NOMO-1 treated with DMSO at 0.1 percent for 48 hours (cell line): ENCODE measurements around the gene ROBO1.
"Not testable (repeated sequence)": the region's sequence is repeated elsewhere in the genome, so short reads cannot be mapped to it uniquely, and the experiment has no call there.

Experiments used
- DNase-seq: peaks from one replicate; lab custom pipeline; 2025; ENCODE audit not compliant: unreplicated experiment; lab: John Stamatoyannopoulos, UW

The ROBO1 gene

DNA sequence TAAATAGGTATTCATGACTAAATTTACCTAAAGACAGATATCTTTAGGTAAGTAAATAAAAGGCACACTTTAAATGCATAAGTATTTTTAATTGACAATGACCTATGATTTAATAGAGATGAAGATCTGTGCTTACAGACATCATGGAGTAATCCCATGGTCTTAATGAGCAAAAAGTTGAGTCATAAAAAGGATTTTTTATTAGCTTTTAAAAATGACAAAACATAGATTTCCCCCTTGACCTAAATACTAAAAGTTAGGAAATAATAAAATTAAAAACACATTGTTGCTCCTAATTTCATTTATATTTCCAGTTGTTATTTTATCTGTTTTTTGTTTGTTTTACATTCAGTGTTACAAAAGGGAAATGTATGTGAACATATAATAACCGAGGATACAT is 1005.7 kb downstream of the ROBO1 start:
- DNase-seq = no peak

DNA sequence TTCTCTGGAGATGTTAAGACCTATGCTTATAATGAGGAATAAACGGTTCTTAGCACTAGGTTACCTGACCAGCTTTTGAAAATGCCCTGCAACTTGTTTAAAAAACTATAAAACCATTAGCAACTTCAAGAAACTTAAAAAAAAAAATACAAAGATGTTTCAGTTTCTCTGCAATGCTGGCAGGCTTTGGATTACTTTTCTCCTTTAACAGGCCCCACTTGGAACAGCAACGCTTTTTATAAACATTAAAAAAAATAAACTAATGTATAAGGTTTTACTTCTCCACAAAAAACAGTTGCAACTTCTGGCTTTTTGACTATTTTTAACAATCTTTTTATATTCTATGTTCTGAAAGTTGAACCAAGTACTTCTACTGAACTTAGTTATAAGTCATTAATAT is 1006.7 kb downstream of the ROBO1 start:
- DNase-seq = no peak

DNA sequence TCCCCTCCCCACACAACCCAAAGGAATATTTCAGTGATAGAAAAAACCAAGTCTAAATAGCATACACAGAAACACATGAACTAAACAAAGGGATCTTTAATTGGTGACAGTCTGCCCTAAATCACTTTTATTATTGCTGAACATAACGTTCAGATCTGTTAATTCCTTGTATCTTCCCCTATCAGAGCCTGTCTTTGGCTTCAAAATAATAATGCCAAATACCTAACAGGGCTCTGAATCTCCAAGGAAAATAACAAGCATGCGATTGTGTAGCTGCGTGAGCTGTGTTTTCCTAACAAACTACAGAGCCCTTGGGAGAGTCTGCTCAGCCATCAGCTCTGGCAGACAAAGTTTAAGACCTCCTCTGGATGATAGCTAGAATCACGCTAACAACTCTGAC is 1010.1 kb downstream of the ROBO1 start:
- DNase-seq = no peak

DNA sequence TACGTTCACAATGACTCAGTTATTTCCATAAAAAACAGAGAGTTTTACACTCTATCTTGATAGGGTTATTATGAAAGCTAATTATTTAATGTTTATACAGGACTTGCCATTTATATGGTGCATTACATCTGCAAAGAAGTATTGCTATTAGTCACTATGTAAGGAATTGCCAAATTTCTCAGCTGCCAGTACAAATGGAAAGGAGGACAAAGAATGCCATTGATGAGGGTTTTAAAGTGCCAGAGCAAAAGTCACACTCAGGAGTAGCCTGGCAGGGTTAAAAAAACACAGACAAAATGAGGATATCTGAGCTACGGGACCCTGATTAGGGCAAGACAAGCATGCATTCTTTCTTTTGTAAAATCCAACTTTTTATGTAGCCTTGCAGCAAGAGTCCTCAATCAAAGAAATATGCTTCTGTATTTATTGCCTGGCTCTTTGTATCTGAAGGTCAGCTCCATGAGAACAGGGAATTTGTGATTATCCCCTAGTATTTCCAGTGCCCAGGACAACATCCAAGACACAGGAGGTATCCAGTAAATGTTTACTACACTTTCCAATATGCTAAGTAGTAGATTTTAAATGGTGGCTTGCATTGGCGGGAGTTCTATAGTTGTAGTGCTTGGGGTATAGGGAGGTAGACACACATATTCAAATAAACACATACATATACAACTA is 1013.6 kb downstream of the ROBO1 start:
- DNase-seq = no peak

DNA sequence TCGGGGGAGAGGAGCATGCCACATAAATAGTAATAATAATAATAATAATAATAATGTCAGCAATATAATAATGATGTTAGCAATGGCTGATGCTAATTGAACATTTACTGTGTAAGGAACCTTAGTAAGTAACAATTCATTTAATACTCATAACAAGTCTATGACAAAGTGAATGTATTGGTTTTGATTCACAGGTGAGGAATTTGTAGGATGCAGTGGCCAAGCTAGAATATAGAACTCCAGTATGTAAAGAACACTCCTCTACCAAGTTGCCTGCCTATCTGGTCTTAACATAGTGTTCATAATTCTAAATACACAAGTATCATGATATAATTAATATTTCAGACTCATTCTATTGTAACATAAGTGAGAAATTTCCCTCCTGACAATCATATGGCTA is 1016.5 kb downstream of the ROBO1 start:
- no peak for DNase-seq

DNA sequence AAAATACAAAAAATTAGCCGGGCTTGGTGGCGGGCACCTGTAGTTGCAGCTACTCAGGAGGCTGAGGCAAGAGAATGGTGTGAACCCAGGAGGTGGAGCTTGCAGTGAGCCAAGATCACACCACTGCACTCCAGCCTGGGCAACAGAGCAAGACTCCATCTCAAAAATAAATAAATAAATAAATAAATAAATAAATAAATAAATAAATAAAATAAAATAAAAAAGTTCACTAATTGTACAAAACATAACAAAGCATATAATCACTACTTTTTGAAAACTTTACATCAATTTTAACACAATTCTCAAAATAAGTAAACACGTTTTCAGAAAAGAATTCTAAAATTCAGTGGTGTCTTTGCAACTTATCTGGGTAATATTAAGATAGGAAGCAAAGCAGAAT is 1017.5 kb downstream of the ROBO1 start:
- DNase-seq = not testable (repeated sequence)

DNA sequence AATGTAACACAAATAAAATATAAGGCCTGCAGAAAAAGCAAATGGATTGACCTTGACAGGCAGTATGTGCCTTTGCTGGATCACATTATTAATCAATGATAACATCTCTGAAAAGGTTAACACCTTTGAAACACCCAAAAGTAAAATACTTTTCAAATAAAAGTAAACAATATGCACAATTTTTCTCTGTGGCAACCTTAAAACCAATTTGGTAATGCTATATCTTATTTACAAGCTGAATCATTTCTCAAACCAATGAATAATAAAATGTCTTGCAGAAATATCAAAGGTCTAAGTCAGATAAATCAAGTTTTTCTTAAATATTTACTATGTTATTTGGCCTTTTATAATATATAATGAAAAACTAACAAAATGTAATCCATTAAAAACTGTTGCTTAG is 1018.7 kb downstream of the ROBO1 start:
- no peak for DNase-seq

DNA sequence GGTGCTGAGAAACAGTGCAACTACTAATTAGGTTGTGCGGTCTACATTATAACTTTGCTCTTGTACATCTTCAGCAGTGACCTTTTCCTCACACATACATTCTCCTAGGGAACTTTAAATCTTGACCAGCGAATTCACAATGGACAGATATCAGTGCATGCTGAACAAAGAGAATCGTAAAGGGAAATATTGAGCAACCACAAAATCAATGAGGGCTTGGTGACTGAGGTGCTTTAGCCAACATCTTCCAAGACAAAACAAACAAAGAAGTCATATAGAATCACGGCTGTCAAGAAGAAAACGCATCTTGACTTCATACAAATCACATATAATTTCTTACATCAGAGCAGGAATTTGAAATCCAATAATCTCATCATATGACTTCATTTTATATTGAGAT is 1022.0 kb downstream of the ROBO1 start:
- DNase-seq = no peak

DNA sequence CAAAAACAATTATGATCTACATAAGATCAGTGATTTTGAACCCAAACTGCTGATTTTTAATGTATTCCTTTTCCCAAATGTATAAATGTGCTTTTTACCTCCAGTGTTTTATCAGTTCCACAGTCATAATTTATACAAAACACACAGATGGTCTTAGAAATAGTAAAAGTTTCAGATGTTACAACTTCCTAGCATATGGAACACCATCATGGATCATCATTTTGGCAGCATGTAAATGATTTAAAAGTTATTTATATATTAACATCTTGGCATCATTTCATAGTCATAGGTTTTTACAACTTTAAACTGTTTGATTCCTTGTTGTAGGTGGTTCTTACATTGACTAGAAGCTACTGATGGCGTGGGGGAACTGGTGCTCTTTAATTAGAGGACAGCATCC is 1025.3 kb downstream of the ROBO1 start:
- no peak for DNase-seq

DNA sequence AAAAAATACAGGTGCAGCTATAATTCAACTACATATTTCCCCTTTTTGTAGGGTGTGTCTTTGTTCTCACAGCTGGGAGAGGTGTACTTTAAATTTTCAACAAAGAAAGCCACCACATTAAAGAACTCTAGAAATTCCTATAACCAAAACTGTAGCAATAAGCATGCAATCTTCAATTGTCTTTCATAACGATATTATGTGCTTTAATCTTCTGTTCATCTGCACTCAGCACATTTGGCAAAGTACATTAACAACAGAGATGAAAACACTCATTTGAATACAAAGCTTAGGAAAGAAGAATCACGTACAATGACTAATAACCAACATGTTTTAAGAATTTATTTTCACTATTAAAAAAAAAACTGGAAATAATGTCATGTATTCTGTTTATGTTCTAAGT is 1025.8 kb downstream of the ROBO1 start:
- no peak for DNase-seq

DNA sequence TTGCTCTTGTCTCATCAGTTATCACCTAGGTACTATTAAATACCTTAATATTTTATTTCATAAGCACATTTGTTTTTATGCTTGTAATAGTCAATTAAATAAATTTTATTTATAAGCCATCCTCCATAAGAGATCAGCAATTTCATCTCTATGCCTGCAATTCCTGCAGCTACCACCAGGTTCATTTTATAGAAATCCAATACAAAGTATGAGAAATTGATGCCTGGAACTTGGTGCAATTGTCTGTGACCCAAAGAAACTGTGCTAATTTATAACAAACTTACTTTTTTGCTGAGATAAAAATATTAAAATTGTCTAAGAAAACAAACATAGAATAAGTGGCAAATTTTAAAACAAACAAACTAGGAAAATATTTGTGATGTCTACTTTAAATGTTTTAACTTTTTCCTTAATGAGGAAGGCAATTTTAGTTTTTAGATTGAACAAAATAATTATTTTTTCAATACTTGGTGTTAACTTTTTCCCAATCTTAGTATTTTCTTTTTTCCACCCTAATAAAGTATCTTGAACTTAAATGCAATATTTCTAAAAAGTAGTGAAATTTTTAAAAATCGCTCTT is 1026.6 kb downstream of the ROBO1 start:
- no peak for DNase-seq

DNA sequence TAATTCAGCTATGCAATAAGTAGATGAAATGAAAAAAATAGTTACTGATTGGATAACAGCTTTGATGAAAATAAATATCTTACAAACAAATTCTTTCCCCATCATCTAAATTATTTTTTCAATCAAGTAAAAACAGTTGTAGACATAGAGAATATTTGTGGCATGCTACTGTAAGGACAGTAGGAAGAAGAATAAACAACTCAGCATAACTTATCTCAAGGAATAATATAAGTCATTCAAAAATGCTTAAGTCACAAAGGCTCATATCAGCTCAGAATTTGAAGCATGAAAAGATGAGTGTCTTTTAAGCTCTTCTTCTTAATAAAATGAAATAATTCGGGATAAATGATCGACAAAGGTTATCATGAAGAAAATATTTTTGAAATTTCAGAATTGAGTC is 1029.0 kb downstream of the ROBO1 start:
- DNase-seq = no peak

DNA sequence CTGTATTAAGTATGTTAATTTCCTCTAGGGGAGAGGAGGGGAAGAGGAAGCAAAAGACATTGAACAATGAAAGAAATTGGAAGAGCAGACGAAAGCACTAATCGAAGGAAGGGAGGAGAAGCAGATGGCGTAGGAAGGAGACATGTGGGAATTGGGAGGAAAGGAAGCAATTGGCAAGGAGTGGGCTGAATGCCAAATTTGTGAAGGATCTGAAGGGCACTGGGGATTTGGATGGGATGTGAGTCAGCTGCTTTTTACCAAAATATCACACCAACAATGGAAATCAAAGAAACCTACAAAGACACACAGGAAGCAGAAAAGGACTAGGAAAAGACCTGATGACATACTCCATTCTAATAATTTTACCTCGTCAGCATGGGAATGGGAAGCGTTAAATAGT is 1029.8 kb downstream of the ROBO1 start:
- DNase-seq = no peak

DNA sequence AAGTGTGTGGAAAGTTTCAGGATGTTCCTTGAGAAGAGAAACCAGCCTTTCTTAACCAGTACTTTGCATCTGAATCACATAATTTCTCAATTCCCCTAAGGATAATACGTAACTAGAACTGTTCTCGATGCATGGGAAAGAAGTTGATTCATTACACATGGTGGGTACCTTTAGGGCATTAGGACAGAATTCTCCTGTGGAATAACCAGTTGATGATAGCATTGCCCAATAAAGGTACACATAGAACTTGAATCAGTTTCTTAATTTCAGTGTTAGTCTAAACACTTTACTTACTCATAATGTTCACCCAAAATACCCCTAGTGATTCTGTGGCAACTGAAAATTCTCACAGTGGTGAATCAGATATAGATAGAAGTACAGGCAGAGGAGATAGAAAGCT is 1030.9 kb downstream of the ROBO1 start:
- no peak for DNase-seq

DNA sequence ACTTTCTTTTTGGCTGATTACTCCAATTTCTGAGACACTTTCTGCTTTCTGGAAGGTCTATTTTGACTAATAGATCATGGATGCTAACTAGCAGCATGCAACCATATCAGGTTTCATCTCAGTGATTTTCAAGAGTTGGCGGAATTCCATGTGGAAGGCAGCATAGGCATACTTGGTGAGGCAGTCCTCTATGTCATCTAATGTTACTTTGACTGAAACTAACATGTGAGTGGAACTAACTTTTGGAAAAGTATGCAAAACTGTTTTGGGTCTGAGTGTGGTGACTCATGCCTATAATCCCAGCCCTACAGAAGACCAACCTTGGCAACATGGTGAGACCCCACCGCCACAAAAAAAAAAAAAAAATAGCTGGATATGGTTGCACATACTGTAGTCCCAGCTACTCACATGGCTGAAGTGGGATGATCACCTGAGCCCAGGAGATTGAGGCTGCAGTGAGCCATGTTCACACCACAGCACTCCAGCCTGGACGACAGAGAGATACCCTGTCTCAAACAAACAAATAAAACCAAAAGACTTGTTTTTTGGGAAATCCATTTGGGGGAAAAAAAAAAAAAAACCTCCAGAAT is 1033.7 kb downstream of the ROBO1 start:
- DNase-seq = no peak

DNA sequence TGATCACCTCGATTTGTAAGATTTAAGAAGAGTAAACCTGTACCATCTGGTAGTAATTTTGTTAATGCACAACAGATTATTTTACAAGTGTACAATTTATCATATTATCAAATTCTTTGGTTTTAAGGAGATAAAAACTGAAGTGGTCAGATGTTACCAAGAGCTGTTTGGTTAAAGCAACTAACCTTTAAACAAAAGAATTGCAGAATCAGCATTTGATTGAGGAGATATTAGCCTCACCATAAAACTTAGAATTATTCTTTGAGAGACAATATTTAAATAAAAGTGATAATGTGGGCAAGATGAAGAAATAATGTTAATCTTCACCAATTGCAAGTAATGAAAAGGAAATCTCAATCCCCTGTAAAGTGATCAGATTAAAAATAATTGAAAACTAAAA is 1034.9 kb downstream of the ROBO1 start:
- no peak for DNase-seq

DNA sequence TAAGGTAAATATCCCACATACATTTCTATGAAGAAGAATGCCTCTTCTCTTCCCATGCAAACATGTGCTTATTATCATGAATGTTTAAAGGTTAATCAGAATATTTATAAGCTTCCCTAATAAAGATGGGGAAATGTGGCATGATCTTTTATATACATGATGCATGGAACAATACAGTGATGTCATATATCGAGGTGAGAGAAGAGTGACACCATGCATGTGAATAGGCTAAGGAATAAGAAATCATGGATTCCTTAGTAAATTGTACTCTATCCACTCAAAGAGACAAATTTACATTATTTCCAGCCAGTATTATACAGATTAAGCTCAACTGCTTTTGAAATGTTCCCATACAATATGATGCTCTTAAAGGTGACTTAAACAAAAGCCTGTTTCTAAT is 1035.3 kb downstream of the ROBO1 start:
- no peak for DNase-seq

DNA sequence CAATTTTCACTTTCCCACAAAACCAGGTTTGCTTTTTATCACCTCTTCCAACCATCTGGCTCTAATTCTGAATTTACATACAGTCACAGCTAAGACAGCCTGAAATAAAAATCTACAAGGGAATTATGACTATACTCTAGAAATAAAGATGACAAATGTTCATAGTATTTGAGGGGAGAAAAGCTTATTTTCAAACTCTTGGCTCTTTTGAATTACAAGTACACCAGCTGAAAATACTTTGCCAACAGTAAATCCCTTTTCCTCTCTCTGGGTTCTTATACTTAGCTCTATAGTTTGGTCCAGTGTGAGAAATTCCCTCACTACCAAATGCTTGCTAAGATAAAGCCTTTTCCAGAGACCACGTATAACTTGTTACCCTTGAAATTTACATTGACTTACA is 1037.9 kb downstream of the ROBO1 start:
- no peak for DNase-seq

DNA sequence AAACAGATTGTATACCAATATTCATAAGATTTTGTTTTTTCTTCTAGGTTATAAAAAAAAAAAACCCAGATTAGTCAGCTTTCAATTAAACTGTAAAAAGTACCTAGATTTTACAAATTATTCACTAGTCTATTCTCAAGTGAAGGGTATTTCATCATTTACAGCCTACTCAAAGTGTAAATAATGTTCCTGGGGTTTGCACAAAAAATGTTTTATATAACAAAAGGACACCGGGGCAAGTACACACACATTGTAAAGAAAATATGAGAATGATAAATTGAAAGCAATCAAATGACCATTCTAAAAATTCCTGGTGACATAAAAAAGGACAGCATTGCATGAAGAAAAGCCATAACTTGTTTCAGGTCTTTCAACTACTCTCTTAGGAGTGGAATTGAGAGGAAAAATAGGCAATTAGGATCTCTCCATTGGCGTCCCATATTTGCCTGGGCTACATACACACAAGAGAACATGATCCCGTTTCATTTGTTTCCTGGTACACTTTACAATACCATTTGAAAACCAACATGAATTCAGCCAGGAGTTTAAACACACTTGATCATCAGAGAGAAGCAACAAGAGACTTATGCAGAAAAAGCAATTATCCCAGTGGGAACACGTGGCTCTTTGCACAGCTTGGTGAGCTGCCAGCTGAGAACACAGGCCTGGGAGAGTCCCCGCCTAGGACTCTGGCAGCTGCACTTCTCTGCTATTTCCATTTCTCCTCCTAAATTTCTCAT is 1039.2 kb downstream of the ROBO1 start:
- DNase-seq = no peak

DNA sequence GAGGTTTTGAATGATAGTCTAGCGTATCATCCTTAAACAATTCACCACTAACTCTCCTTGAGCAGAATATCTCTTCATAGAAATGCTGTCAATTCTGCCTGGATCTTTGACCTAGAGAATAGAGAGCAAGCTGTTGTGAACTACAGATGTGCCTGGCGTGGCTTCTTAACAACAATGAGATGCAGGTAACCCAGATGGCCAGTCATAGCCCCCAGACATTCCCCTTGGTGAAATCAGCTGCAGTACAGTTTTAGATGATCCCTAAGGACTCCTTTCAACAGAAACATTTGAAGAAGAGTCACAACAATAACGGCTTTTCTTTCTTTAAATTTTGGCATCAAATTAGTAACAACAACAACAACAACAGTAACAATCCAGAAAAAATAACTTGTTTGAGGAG is 1041.3 kb downstream of the ROBO1 start:
- no peak for DNase-seq

DNA sequence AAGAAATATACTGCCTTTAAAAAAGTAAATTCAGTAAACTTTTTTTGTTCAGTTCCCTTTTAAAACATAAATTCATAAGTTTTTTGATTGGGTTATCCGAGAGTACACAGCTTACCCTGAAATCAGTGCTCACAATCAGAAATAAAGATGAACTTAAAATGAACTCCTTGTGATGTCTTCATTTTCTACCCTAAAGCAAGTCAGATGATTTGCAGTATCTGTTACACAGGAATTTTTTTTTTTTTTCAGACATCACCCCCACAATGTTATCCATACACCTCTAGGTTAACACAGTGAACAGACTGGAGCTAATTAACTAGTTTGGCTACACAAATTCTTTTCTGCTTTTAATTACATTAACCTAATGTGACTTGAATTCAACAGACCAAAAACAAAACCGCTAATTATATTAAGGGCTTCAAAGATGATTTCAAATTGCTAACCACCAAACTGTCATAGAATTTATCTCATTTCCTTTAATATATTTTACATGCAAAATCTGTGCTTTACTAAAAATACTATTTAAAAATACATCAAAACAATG is 1042.0 kb downstream of the ROBO1 start:
- no peak for DNase-seq

DNA sequence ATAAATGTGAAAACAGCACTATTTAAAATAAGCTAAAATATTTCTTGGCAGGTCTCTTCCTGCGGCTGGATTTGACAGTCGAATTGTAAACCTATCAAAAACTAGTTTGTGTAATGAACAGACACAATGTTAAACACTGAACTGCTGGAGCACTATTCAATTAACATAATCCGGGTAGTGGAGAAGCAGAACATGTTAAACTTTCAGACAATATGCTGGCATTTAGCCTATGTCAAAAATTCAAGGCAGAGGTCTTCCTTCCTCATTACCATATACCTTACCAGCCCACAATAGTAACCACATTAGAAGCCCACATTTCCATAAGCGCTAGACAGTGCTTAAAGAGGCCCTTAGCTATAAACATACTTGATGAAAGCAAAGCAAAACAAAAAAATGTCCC is 1042.9 kb downstream of the ROBO1 start:
- DNase-seq = no peak
